DND-41 (cell line): ENCODE measurements around the gene AGA.

ENCODE experiments used
- CTCF ChIP-seq: IDR thresholded peaks from 2 replicates; pipeline ENCODE4 v1.5.1; 2012; ENCODE audit warnings: borderline replicate concordance, low read length, moderate library complexity, mild to moderate bottlenecking; ENCODE audit not compliant: poor library complexity, severe bottlenecking; ENCODE audit errors: extremely low read depth
- EZH2 ChIP-seq: IDR thresholded peaks from 3 replicates; pipeline ENCODE4 v1.6.1; 2012; ENCODE audit warnings: borderline replicate concordance, low read depth, mild to moderate bottlenecking, moderate library complexity, low read length, inconsistent platforms; ENCODE audit not compliant: severe bottlenecking

GRCh38 chr4:177386278-177386815 is 55.9 kb downstream of the AGA start:
- TF ChIP-seq CTCF (no peak), EZH2 (no peak)
